Stimulated activated CD8-positive, alpha-beta memory T cell treated with anti-CD3 and anti-CD28 coated beads, Interleukin-7, amount 100 ng/mL, for 4 hours (primary cell): ENCODE data around the gene SLC12A6.
A peak's percentile ranks its signal among the peaks of the same experiment; 100 is the strongest.
"Not testable (repeated sequence)": the region's sequence is repeated elsewhere in the genome, so short reads cannot be mapped to it uniquely, and the experiment has no call there.

Experiments
- DNase-seq, 2 donors: peaks; one replicate each; pipeline ENCODE4 v3.0.0-alpha.2; 2020; ENCODE audit warnings: low read depth in 2 of 2

Gene SLC12A6

DNA sequence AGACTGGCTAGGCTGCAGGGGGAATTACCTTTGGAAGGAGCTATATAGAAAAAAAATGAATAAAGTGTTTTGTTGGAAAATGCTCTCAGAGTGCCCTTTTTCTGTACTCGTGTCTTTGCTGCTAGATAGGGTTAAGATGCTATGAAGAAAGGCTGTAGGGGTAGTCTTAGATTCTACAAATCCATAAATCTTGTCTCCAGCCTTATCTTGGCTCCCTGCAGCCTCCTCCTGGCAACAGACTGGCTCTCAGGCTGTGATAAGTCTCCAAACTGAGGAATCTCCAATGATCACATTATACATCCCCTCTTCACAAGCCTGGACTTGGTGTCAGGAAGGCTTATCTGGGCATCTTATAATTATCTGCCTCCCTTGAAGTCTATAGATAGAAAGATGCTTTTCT is 20.1 kb upstream of the SLC12A6 start:
- DNase-seq: no peak

DNA sequence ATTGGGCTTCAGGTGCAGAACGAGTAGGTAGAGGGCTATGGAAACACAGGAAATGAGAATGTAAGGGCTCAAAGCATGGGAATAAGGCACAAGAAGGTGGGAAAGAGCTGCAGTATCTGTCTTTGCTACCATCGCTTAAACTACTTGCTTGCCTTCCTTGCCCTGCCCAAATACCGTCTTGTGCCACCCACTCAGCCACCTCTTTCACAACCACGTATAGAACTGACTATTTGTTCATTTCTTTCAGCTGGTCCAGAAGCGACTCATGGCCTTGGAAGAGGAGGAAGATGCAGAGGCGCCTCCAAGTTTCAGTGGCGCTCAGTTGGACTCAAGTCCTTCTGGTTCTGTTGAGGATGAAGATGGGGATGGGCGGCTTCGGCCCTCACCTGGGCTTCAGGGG is 17.7 kb upstream of the SLC12A6 start:
- DNase-seq: no peak

DNA sequence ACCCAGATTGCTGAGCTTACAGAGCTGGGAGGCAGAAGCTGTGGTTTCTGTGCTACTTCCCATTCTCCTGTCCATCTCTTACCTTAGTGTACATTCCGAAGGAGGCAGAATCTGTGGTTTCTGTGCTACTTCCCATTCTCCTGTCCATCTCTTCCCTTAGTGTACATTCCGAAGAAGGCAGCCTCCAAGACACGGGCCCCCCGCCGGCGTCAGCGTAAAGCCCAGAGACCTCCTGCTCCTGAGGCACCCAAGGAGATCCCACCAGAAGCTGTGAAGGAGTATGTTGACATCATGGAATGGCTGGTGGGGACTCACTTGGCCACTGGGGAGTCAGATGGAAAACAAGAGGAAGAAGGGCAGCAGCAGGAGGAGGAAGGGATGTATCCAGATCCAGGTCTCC is 16.7 kb upstream of the SLC12A6 start:
- DNase-seq: no peak

DNA sequence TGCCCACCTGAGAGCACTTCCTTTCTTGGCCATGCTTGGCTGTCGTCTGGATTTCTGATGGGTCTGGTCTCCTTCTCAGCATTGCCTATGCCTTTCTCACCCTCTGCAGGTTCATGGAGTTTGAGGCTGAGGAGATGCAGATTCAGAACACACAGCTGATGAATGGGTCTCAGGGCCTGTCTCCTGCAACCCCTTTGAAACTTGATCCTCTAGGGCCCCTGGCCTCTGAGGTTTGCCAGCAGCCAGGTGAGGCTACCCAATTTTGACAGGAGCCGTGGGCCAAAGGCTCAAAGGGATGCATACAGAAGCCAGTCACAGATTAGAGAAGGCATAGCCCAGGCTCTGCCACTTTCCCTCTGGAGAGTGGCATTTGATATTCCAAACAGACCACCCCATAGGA is 16.0 kb upstream of the SLC12A6 start:
- DNase-seq: no peak

DNA sequence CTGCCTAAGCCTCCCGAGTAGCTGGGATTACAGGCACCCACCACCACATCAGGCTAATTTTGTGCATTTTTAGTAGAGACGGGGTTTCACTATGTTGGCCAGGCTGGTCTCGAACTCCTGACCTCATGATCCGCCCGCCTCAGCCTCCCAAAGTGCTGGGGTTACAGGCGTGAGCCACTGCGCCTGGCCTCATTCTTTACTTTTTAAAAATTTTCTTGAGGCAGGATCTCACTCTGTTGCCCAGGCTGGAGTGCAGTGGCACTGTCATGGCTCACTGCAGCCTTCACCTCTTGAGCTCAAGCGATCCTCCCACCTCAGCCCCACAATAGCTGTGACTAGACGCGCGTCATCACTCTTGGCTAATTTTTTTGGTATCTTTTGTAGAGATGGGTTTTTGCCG is 15.4 kb upstream of the SLC12A6 start:
- not testable (repeated sequence) for DNase-seq

DNA sequence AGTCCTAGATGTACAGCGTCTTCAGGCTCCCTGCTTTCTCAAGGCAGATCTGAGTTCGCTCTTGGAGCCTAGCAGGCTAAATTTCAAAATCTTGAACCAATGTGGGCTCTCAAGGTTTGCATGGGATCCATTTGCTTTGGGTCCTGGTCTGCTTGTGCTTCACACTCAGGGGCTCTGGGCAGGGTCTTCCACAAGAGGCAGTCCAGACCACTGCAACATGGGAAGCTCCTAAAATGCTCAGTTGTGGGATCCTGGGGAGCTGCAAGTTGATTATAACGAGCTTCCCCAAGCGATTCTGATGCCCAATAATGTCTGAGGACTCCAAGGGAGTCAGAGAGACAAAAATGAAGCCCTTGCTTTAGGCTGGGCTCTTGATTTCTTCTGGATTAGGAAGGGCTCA is 12.2 kb upstream of the SLC12A6 start:
- DNase-seq: no peak

DNA sequence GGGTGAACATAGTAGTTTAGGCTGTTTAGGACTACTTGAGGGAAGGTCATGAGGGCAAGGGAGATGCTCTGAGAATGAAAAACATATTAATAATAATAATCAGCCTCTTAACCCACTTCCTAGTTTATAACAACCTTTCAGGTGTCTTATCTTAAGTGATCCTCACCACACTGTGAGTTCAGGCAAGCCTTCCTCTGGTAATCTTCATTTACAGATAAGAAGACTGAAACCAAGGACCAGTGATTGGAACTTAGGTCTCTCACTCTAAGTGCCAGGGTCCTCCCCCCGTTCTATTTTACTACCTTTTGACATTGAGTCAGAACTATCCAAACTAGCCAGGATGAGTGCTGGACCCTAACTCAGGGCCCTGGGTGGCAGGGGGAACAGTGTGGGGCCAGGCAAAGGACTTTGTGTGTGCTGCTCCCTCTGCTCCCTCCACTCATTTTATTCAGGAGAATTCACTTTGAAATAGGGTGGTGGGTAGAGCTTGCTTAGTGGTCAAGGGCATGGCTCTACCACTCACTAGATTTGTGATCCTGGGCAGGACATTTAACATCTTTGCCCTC is 11.2 kb upstream of the SLC12A6 start:
- no peak for DNase-seq

DNA sequence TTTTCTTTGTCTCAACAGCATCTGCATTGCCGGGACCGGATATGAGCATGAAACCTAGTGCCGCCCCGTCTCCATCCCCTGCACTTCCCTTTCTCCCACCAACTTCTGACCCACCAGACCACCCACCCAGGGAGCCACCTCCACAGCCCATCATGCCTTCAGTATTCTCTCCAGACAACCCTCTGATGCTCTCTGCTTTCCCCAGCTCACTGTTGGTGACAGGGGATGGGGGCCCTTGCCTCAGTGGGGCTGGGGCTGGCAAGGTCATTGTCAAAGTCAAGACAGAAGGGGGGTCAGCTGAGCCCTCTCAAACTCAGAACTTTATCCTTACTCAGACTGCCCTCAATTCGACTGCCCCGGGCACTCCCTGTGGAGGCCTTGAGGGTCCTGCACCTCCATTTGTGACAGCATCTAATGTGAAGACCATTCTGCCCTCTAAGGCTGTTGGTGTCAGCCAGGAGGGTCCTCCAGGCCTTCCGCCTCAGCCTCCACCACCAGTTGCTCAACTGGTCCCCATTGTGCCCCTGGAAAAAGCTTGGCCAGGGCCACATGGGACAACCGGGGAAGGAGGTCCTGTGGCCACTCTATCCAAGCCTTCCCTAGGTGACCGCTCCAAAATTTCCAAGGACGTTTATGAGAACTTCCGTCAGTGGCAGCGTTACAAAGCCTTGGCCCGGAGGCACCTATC is 10.5 kb upstream of the SLC12A6 start:
- no peak for DNase-seq

DNA sequence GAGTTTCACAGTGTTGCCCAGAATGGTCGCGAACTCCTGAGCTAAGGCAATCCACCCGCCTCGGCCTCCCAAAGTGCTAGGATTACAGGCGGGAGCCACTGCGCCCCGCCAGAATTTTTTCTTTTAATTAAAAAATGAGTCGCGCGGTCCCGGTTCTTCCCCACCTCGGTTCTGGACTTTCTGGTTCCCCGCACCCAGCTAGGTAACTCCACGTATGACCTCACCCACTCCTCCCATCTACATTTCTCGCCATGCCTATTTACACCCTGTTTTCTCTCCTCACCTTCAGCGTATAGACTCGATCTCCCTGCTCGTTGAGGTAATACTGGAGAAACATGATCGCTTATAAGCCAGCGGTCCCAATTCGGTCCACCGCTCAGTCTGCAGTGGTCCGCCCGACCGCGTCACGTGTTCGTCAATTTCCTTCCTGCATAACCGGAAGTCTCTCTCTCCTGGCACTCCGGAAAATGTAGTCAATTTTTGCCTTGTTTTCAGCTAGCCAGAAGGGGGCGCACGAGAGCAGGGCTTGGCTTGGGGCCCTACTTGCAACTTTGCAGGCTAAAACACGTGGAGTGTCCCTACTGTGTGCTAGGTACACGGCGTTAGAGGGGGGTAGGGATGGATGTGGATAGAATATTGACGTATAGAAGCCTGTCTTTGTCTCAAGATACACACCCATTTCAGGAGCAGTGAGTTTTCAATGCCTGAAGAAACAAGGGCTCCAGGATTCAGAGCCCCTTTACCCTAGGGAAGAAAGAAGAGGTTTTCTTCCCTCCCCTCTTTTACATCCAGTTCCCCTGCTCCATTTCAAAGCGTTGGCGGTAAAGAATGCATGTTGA is 5.4 kb upstream of the SLC12A6 start, which contains the start of the genes NOP10 and NUTM1:
NOP10 (minus strand) TSS at position 400 of the 839 bp plus-strand sequence; CDS start at position 337, 63 bp downstream.
NUTM1 (plus strand) TSS at position 579 of the 839 bp plus-strand sequence. CDS start 382 bp downstream, outside the sequence.
- peak; percentile 83 to 89 for DNase-seq

DNA sequence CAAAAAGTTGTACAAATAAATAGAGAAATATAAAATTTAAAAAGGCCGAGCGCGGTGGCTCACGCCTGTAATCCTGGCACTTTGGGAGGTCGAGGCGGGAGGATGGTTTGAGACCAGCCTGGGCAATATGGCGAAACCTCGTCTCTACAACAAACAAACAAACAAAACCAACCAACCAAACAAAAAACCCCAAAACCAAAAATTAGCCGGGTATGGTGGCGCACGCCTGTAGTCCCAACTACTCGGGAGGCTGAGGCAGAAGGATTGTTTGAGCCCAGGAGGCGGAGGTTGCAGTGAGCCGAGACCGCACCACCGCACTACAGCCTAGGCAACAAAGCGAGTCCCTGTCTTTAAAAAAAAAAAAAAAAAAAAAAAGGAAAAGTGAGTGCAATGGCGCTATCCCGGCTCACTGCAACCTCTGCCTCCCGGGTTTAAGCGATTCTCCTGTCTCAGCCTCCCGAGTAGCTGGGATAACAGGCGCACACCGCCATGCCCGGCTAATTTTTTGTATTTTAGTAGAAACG is 4.7 kb upstream of the SLC12A6 start:
- not testable (repeated sequence) for DNase-seq

DNA sequence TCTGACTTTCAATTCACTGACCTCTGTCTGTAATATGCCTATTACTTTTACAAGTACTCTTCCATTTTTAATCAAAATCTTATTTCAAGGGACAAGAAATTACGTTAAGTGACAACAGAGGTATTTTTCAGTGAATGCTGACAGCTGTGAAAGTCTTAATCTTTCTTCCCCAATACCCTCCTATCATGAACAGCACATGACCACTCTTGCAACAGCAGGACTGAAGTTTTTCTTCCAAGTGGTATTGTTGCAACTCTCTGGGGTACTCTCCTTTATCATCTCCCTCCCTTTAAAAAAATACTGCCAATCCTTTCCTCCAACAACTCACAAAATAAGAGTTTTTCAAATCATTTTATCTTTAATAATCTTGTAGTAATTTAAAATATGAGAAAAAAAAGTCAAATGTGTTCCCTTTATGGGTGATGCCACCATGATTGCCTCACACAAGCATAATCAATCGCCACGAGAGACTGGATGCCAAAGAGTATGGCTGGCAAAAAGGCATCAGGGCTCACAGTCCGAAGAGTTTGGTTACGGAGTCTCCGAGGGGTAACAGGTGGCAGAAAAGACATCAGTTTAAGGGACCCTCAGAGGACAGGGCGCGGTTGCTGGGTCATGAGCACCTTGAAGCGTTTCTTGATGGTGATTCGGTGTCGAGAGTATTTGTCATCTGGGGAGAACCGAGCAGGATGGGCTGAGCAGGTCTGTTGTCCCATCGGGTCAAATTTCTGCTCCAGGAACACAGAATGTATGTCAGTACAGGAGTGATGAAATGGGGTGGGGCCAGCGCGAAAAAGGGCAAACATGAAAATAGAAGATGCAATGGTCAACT is 4.0 kb upstream of the SLC12A6 start:
- DNase-seq: no peak

DNA sequence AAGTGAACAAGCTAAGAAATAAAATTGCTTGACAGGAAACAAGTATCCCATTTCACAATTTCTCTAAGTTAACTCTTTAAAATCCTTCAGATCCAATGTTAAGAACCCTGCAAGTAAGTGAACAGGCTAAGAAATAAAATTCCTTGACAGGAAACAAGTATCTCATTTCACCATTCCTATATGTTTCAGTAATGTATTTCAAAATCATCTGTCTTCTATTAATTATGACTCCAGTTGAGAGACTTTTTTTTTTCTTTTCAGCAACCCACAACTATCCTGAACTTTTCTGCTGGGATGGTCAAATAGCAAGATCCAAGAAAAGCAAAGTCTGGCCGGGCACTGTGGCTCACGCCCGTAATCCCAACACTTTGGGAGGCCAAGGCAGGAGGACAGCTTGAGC is 2.4 kb upstream of the SLC12A6 start:
- DNase-seq: no peak

DNA sequence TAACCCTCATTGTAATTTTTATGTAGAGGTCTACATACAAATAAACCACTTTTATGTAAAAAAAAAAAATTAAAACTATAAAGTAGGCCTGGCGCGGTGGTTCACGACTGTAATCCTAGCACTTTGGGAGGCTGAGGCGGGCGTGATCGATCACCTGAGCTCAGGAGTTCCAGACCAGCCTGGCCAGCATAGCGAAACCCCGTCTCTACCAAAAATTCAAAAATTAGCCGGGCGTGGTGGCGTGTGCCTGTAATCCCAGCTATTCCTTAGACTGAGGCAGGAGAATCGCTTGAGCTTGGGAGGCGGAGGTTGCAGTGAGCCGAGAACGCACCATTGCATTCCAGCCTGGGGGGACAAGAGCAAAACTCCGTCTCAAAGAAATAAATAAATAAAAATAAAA is 766 bp upstream of the SLC12A6 start:
- DNase-seq: no peak

DNA sequence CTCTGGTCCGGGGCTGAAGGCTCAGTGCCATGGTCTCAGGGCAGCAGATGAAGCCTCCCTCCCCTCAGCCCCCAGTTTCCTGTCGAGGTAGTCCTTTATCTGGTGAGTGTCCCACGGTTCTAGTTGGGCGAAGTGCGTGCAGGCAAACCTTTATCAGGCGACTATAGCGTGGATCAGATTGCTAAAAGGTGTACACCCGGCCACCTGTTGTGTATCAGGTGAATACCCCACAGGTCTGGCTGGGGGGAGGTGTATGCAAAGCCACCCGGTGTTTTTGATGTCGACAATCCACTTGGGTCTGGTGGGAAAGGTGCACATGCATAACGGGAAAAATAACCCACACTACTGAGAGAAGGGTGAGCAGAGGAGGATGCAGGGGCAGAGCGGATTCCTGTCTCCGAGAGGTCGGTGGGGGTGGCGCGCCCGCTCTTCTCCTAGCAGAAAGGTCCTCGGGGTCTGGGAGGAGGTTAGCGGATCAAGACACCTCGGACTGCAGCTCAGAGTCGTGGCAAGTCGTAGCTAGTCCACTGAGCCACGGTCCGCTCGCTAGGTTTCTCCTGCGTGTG is 507 bp downstream of the SLC12A6 start:
- DNase-seq: peak in 1 of 2 donors; percentile 15

DNA sequence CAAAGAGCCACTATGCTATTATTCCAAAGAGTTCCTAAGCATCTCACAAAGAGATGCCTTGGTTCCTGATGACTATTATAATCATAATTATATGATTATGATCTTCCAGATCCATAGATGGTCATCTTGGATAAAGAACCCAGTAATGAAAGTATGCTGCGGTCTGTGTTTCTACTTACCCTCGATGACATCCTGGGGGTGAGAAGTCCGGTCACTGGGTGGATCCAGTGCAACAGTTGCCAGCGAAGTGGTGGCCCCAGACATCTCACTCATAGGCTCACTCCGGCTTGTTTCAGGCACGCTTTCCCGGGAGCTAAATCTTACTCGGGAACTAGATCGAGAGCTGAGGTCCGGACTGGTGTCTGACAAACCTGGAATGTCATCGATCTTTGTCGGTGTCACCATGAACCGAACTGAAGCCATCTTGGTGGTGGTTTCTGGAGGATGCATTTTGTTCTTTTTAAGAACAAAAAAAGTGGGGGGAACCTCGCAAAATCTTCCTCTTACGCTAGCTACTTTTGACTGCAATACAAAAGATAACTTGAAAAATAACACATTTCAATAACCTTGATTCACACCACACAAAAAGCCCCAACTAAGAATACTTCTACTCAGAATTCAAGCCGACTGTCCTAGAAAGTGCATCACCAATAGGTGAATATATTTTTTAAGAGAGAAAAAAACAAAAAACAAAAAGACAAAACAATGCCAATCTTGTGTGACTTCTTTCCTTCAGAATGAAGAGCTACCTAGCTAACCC is 1.2 kb downstream of the SLC12A6 start:
- DNase-seq: no peak

DNA sequence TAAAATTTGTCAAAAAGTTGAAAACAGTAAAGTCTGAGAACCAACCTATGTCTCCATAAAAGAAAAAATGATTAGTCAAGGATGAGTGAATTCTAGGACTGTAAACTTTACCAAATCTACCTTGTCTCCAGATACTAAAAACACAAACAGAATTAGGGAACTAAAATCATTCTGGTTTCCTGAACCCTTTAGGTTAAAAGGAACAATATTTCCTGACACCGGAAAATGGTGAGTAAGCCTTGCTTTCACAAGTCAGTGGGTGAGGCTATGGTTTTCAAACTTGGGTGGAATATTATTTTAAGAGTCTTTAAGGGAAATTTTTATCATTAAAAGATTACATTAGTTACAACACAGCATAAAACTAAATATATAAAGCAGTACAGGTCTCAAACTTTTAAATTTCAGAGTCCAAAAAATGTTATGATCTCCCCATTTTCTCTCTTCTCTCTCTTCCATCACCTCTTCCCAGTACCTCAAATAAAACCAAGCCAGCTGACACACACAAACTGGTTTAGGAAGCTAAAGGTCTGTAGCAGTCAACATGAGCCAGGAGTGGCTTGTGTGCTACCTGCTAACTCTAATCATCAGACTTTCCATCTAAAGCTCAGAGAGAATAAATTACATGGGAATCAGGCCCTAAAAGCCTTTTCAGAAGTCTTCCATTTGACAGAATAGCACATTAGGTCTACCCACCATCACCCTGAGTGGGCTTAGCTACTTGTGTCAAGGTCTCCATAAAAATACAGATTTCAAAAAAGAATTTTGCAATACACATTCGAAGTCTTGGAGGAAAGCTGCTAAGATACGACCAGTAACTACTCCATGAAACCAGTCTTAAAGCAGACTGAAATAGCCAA is 2.2 kb downstream of the SLC12A6 start:
- no peak for DNase-seq

DNA sequence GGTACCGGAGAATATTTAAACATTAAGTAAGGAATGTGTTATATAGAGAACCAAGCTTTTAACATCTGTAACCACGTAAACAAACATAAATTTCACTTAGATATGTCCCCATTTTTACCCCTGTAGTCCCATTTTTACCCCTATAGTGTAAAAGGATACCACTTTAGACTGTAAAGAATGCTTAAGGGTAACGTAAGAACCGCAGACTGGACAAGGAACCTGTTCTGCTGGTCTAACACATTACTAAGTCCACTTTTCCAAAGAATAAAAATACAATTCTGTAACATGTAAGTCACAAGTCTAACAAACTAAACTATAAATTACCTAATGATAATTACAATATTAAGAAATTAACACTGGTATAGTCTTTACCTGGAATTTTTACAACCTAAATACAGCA is 2.9 kb downstream of the SLC12A6 start:
- no peak for DNase-seq

DNA sequence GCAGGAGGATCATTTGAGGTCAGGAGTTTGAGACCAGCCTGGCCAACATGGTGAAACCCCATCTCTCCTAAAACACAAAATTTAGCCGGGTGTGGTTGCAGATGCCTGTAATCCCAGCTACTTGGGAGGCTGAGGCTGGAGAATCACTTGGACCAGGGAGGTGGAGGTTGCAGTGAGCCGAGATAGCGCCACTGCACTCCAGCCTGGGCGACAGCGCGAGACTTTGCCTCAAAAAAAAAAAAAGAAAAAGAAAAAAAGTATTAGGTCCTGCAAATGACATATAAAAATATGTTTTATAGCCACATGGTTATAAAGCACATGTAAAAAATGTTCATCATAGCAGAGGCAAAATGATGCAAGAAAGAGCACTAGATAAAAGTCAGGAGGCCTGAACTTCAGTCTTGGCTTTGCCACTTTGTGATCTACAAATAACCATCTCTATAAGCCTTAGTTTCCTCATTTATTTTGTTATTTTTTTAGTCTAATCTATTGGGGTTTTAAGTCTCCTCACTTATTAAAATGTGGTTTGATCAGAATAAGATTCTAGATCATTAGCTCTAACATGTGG is 4.9 kb downstream of the SLC12A6 start:
- no peak for DNase-seq

DNA sequence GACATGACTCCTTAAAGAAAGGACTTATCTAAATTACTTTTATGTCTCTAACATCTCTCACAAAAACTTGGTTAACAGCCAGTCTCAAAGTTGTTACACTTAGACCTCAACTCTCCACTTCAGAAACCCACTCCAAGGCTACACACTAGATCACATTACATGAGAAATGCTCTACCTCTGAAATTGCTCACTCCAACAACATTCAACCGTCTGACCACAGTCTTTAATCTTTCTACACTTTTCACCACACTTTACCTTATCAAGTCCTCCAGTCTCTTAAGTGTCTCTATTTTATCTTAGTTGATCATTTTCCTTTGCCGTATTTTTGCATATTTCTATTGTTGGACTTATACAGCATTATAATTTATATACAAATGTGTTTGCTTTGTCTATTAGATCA is 5.8 kb downstream of the SLC12A6 start:
- no peak for DNase-seq
